Smooth muscle cell (in vitro differentiated cells): ENCODE data around the gene CCDC17. TPM values are rescaled to one million over a fixed set of nuclear protein-coding genes. Genes with fewer than 3 reads are reported as not detected.
"Not testable (repeated sequence)": the region's sequence is repeated elsewhere in the genome, so short reads cannot be mapped to it uniquely, and the experiment has no call there.

ENCODE experiments used
- DNase-seq: peaks from one replicate; lab custom pipeline; 2025; ENCODE audit not compliant: unreplicated experiment; lab: John Stamatoyannopoulos, UW
- H2AFZ ChIP-seq: fragments of 200-600 bp; sonication (generic); 2 replicates; pipeline ENCODE4 v1.6.0; 2016; ENCODE audit warnings: antibody characterized with exemption, low read depth, mild to moderate bottlenecking
- H3F3A ChIP-seq: fragments of 200-600 bp; sonication (generic); 2 replicates; pipeline ENCODE4 v1.6.0; 2017; ENCODE audit warnings: antibody characterized with exemption, low read depth
- H3K27ac ChIP-seq: fragments of 200-600 bp; sonication (generic); 2 replicates; pipeline ENCODE4 v1.5.1; 2016; ENCODE audit warnings: low read depth, mild to moderate bottlenecking
- H3K27me3 ChIP-seq: fragments of 200-600 bp; sonication (generic); 2 replicates; pipeline ENCODE4 v1.6.1; 2016; ENCODE audit warnings: low read depth, mild to moderate bottlenecking
- H3K36me3 ChIP-seq: fragments of 200-600 bp; sonication (generic); 2 replicates; pipeline ENCODE4 v1.5.1; 2016; ENCODE audit warnings: low read depth
- H3K4me1 ChIP-seq: fragments of 200-600 bp; sonication (generic); 2 replicates; pipeline ENCODE4 v1.5.1; 2016; ENCODE audit warnings: low read depth
- H3K4me2 ChIP-seq: fragments of 200-600 bp; sonication (generic); 2 replicates; pipeline ENCODE4 v1.6.0; 2016; ENCODE audit warnings: mild to moderate bottlenecking
- H3K4me3 ChIP-seq: fragments of 200-600 bp; sonication (generic); 2 replicates; pipeline ENCODE4 v1.5.1; 2016; ENCODE audit warnings: mild to moderate bottlenecking
- H3K79me2 ChIP-seq: fragments of 200-600 bp; sonication (generic); 2 replicates; pipeline ENCODE4 v1.6.0; 2016; ENCODE audit warnings: low read depth, mild to moderate bottlenecking
- H3K9ac ChIP-seq: fragments of 200-600 bp; sonication (generic); 2 replicates; pipeline ENCODE4 v1.6.0; 2016; ENCODE audit warnings: low read depth
- H3K9me3 ChIP-seq: fragments of 200-600 bp; sonication (generic); replicated peaks from 2 replicates; pipeline ENCODE4 v1.5.1; 2016; ENCODE audit warnings: low read depth
- H4K20me1 ChIP-seq: fragments of 200-600 bp; sonication (generic); 2 replicates; pipeline ENCODE4 v1.6.0; 2016; ENCODE audit warnings: low read depth
- CTCF ChIP-seq: fragments of 200-600 bp; sonication (generic); IDR thresholded peaks from 2 replicates; pipeline ENCODE4 v1.5.1; 2017; ENCODE audit warnings: borderline replicate concordance, mild to moderate bottlenecking, antibody characterized with exemption; ENCODE audit not compliant: insufficient read depth, poor library complexity, severe bottlenecking
- WGBS: methylation state at CpG from one replicate; pipeline ENCODE4 v1.1.7; 2016; ENCODE audit warnings: low lambda C conversion rate; 5-methylcytosine and 5-hydroxymethylcytosine counted together
- polyA plus RNA-seq: library from polyadenylated mRNA; unstranded; fragments of >200 nt; fragmentation: Nextera tagmentation; extraction: Ambion mirVana; gene quantifications from 2 replicates; pipeline ENCODE4 v1.2.1, GENCODE V29; 2016
- total RNA-seq: library from RNA; depleted of rRNA; stranded (reverse); fragments of >200 nt; gene quantifications from 2 replicates; pipeline ENCODE4 v1.2.3, GENCODE V29; 2014

The CCDC17 gene
- total and polyA plus RNA-seq, 2 experiments from 2014 or later, result 0.64 to 2.5 TPM

DNA sequence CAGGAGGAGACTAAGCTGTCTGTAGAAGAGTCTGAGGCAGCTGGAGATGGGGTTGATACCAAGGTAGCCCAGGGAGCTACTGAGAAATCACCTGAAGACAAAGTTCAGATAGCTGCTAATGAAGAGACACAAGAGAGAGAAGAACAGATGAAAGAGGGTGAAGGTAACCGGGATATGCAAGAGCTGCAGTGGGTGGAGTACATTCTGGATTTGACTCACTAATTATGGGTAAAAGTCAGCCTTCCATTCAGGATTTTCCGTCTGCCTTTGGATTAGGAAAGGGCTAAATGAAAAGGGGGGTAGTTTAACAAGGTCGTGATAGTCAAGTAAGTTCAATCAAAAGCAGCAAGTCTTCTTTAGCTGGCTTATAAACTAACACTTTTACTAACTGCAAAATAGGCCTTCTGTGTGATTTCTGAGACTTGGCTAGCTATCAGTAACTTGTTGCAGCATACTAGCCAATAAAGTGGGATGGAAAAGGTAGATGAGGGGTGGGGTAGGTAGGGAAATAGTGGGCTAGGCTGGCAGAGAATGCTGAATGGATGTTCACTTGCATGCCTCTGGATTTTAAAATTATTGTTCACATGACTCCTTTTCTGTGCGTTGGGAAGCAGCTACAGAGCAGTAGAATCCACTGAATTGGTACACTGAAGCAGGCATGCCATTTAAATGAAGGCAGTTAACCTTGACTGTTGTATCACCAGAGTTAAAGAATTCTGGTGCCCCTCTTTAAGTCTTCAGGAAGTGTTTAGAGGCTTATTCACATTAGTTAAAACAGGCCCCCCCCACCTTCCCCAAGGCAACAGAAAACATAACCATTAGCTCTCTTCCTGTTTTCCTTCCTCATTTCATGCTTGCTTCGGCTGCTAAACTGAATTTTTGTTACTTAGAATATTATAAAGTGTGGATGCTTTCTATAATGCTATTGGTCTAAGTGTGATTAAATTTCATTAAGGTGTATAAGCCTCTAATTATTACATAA, 15.4 kb downstream of the CCDC17 start:
- no peaks in the 10 kb centered on the region for H3K36me3 ChIP-seq
- no peak for DNase-seq
- no peak overlapping the region for H3K4me3 ChIP-seq

DNA sequence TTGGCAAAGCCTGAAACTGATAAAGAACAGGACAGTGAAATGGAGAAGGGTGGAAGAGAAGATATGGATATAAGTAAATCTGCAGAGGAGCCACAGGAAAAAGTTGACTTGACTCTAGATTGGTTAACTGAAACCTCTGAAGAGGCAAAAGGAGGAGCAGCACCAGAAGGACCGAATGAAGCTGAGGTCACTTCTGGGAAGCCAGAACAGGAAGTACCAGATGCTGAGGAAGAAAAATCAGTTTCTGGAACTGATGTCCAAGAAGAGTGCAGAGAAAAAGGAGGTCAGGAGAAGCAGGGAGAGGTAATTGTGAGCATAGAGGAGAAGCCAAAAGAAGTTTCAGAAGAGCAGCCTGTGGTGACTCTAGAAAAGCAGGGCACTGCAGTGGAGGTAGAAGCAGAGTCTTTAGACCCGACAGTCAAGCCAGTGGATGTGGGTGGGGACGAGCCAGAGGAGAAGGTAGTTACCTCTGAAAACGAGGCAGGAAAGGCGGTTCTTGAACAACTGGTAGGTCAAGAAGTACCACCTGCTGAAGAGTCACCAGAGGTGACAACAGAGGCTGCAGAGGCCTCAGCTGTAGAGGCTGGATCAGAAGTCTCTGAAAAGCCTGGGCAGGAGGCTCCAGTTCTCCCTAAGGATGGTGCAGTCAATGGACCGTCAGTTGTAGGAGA, 16.3 kb downstream of the CCDC17 start:
- no peak overlapping the region for H3K9ac ChIP-seq
- no peaks in the 10 kb centered on the region for H3F3A ChIP-seq
- H3K4me1 ChIP-seq, result no peaks in the 10 kb centered on the region
- no peaks in the 10 kb centered on the region for H3K36me3 ChIP-seq
- no peaks in the 10 kb centered on the region for H3K9me3 ChIP-seq
- H3K4me3 ChIP-seq, result no peak overlapping the region
- peaks cover 6% of the 10 kb centered on the region for H3K79me2 ChIP-seq
- H4K20me1 ChIP-seq, result peaks cover 16% of the 10 kb centered on the region
- no peaks in the 10 kb centered on the region for H3K27me3 ChIP-seq
- TF ChIP-seq CTCF, result no peak
- H3K4me2 ChIP-seq, result no peak overlapping the region
- H2AFZ ChIP-seq, result no peak overlapping the region
- H3K27ac ChIP-seq, result no peak overlapping the region
- 81% methylated on average over 6 of the region's 6 CpGs for WGBS
- DNase-seq, result no peak

More for the DNA sequence above, 15.4 kb downstream of the CCDC17 start:
- Histone ChIP-seq H3K27ac (no peak overlapping the region), H3K4me2 (no peak overlapping the region), H3K27me3 (no peaks in the 10 kb centered on the region), H3F3A (no peaks in the 10 kb centered on the region), H3K79me2 (peaks cover 6% of the 10 kb centered on the region), H4K20me1 (peaks cover 19% of the 10 kb centered on the region), H3K4me1 (no peaks in the 10 kb centered on the region), H2AFZ (no peak overlapping the region), H3K9me3 (no peaks in the 10 kb centered on the region), H3K9ac (no peak overlapping the region)
- 85% methylated on average over 5 of the region's 5 CpGs for WGBS
- TF ChIP-seq CTCF, result no peak

GRCh38 chr1:45604239-45604638, 19.6 kb downstream of the CCDC17 start:
- no peak for TF ChIP-seq CTCF
- no peaks in the 10 kb centered on the region for H3K27me3 ChIP-seq
- no peaks in the 10 kb centered on the region for H3F3A ChIP-seq
- no peak overlapping the region for H2AFZ ChIP-seq
- H3K9ac ChIP-seq, result no peak overlapping the region
- no peaks in the 10 kb centered on the region for H3K9me3 ChIP-seq
- H4K20me1 ChIP-seq, result peaks cover 34% of the 10 kb centered on the region
- no peak overlapping the region for H3K27ac ChIP-seq
- no peak overlapping the region for H3K4me3 ChIP-seq
- no peak for DNase-seq
- peaks cover 16% of the 10 kb centered on the region for H3K79me2 ChIP-seq
- 99% methylated on average over 2 of the region's 2 CpGs for WGBS
- no peak overlapping the region for H3K4me2 ChIP-seq
- H3K4me1 ChIP-seq, result peaks cover 9% of the 10 kb centered on the region
- no peaks in the 10 kb centered on the region for H3K36me3 ChIP-seq

GRCh38 chr1:45596765-45597164, 27.1 kb downstream of the CCDC17 start:
- DNase-seq, H3K4me1 ChIP-seq, H3K4me2 ChIP-seq, H3K36me3 ChIP-seq, H3K27ac ChIP-seq, H3K27me3 ChIP-seq, H3K9ac ChIP-seq, H3F3A ChIP-seq, H3K4me3 ChIP-seq, H3K9me3 ChIP-seq, H2AFZ ChIP-seq: not testable (repeated sequence)
- WGBS, result 96% methylated on average over 8 of the region's 8 CpGs
- Histone ChIP-seq H3K79me2 (peaks cover 60% of the 10 kb centered on the region), H4K20me1 (peaks cover 32% of the 10 kb centered on the region)
